Right lobe of liver (tissue), 6 donors: ENCODE measurements around the gene N4BP2L2. TPM values are rescaled to one million over a fixed set of nuclear protein-coding genes. Genes with fewer than 3 reads are reported as not detected.

Experiments used
- ATAC-seq, 4 donors: fragments of 200-7000 bp; cut with Tn5 transposase; one replicate each; pipeline ENCODE4 v1.9.1; 2020; ENCODE audit warnings: mild to moderate bottlenecking in 4 of 4, moderate library complexity in 4 of 4
- DNase-seq, 3 donors: peaks; one replicate each; pipeline ENCODE4 v3.0.0-alpha.2; 2020
- H3K27ac ChIP-seq, 3 donors: fragments of 200-600 bp; one replicate each; pipeline ENCODE4 v1.8.0; 2022
- H3K27me3 ChIP-seq, 2 donors: fragments of 200-600 bp; one replicate each; pipeline ENCODE4 v1.8.0; 2022
- H3K36me3 ChIP-seq, 4 donors: fragments of 200-600 bp; sonication (generic) in 1 of 4; one replicate each; pipeline versions ENCODE4 v1.5.1 to v1.8.0; 2017 to 2022; ENCODE audit warnings: control low read depth in 1 of 4
- H3K4me1 ChIP-seq, 4 donors: fragments of 200-600 bp; sonication (generic) in 1 of 4; one replicate each; pipeline versions ENCODE4 v1.5.1 to v1.8.0; 2017 to 2022; ENCODE audit warnings: control low read depth in 1 of 4
- H3K4me3 ChIP-seq, 3 donors: fragments of 200-600 bp; one replicate each; pipeline ENCODE4 v1.8.0; 2022
- H3K9me3 ChIP-seq, 4 donors: fragments of 200-600 bp; sonication (generic) in 1 of 4; one replicate each; pipeline versions ENCODE4 v1.5.1 to v1.8.0; 2017 to 2022; ENCODE audit warnings: control low read depth in 1 of 4
- CTCF ChIP-seq, 4 donors: fragments of 200-600 bp in 3 of 4; fragments of 450-650 bp in 1 of 4; IDR thresholded peaks; one replicate each; pipeline versions ENCODE4 v1.5.1 to v1.8.0; 2016 to 2022; ENCODE audit warnings: antibody characterized with exemption in 4 of 4, mild to moderate bottlenecking in 2 of 4
- POLR2A ChIP-seq: fragments of 450-650 bp; IDR thresholded peaks from one replicate; pipeline ENCODE4 v1.6.1; 2017; ENCODE audit warnings: antibody characterized with exemption, mild to moderate bottlenecking
- WGBS: methylation state at CpG from one replicate; pipeline ENCODE4 v1.1.6; 2018; ENCODE audit warnings: low coverage, low lambda C conversion rate; ENCODE audit not compliant: insufficient coverage; ENCODE audit errors: missing lambda C conversion rate; 5-methylcytosine and 5-hydroxymethylcytosine counted together
- intact Hi-C, 2 donors: fragments of 100-400 bp; cut with DNase I; formaldehyde crosslinking; loops; one replicate each; pipeline versions ENCODE4 v1.11.2 to v1.14.1; 2022
- total RNA-seq, 6 experiments: library from RNA; depleted of rRNA in 2 of 6; stranded (reverse); fragments of >200 nt in 2 of 6; fragmentation: NEBNext Ultra II Directional in 3 of 6; extraction: Animal tissue kit (Norgen Biotek cat#: 25700) in 3 of 6; gene quantifications; one replicate each; pipeline versions ENCODE4 v1.1.0 to v1.2.4, GENCODE V29; 2016 to 2023
- donor health status: DM: no; HTN: yes; CAD: no.
- donor health status: DM: no; HTN: no; CAD: no.
- donor health status: DM: no; HTN: no; CAD: no.
- donor health status: DM: no; HTN: yes; CAD: no.
- donor health status: DM: no; HTN: yes; CAD: no.

N4BP2L2 gene
- total RNA-seq, 6 experiments from 2014 or later = 48.8 to 99.7 (median 61.1) TPM

DNA sequence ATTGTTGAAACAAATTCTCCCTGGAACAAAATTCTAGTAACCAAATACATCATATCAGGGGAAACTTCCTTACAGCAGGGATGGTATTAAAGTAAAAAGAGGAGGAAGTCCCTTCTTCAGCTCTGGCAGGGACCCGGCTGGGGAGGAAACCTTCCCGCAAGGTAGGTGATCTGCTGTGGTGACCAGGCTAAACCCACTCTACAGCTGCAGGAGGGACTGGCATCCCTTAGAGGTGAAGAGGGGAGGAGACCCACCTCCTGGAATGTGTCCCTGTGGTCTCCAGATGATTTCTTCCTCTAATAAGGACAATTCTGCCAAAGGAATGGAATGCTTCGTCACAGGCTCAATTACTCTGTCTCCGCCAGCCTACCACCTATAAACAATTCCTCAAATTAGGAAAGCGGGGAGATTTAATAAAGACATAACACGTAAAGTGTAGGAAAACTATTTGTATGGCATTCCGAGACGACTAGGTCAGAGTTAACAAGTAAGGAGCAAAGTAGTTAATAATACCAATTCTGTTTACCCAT, 47.0 kb upstream of the N4BP2L2 start:
- H3K4me1 ChIP-seq = peaks cover 0 to 12% (median 6%) of the 10 kb centered on the region in 4 donors
- intact Hi-C loops = no loop called here
- TF ChIP-seq CTCF (IDR thresholded peaks at IDR 0.05) (no peak), POLR2A (no peak)
- H3K4me3 ChIP-seq = peak overlapping the region; percentile 47 to 88 (median 70)
- no peaks in the 10 kb centered on the region for H3K36me3 ChIP-seq
- ATAC-seq (peak in 2 of 4 donors; percentile 1), DNase-seq (peak in 1 of 3 donors; percentile 25)
- 13% methylated on average over 8 of the region's 8 CpGs for WGBS
- peak overlapping the region; percentile 45 to 85 (median 47) for H3K27ac ChIP-seq
- no peaks in the 10 kb centered on the region for H3K9me3 ChIP-seq
- H3K27me3 ChIP-seq = no peaks in the 10 kb centered on the region

DNA sequence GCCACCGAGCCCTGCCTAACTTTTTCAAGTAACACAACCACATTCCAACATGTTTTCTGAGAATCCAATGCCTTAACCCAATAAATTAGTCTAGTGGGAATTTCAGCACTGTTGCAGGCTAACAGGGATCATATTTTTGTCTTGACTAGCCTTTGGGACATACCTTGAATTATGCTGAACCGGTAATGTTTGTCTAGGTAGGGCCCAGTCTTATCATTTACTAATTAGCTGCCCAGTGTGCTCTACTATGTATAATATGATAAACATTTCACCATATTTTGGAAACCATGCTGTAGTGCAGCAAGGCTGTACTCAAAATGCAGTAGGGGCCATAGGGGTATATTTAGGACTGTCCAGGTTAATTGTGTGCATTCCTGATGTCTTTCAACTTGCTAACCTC, 44.4 kb upstream of the N4BP2L2 start:
- H3K4me3 ChIP-seq = no peak overlapping the region
- ATAC-seq (no peak), DNase-seq (no peak)
- no peak overlapping the region for H3K27ac ChIP-seq
- TF ChIP-seq POLR2A (no peak), CTCF (IDR thresholded peaks at IDR 0.05) (no peak)
- peaks cover 0 to 6% (median under 1%) of the 10 kb centered on the region in 4 donors for H3K4me1 ChIP-seq
- no peaks in the 10 kb centered on the region for H3K27me3 ChIP-seq
- 79% methylated on average over 2 of the region's 2 CpGs for WGBS
- H3K9me3 ChIP-seq = no peaks in the 10 kb centered on the region
- H3K36me3 ChIP-seq = no peaks in the 10 kb centered on the region
- intact Hi-C loops = no loop called here

- DNase-seq = no peak
- ATAC-seq = no peak
- WGBS = 56% methylated on average over 2 of the region's 2 CpGs
- intact Hi-C loops = no loop called here
- H3K36me3 ChIP-seq = no peaks in the 10 kb centered on the region
- peaks cover 0 to 4% (median 0%) of the 10 kb centered on the region in 4 donors for H3K4me1 ChIP-seq
- H3K4me3 ChIP-seq = no peak overlapping the region
- no peak for TF ChIP-seq POLR2A
- no peak for TF ChIP-seq CTCF (IDR thresholded peaks at IDR 0.05)
- no peak overlapping the region for H3K27ac ChIP-seq
- H3K9me3 ChIP-seq = no peaks in the 10 kb centered on the region
- H3K27me3 ChIP-seq = no peaks in the 10 kb centered on the region
These were observed 43.7 kb upstream of the N4BP2L2 start for GRCh38 chr13:32582281-32582680.

GRCh38 chr13:32581177-32581786, 42.7 kb upstream of the N4BP2L2 start:
- intact Hi-C loops = no loop called here
- DNase-seq (no peak), ATAC-seq (no peak)
- H3K4me3 ChIP-seq = no peak overlapping the region
- TF ChIP-seq CTCF (IDR thresholded peaks at IDR 0.05) = peak; percentile 56 to 68 (median 62)
- no peak for TF ChIP-seq POLR2A
- no peaks in the 10 kb centered on the region for H3K9me3 ChIP-seq
- WGBS = 37% methylated on average over 3 of the region's 3 CpGs
- H3K4me1 ChIP-seq = peaks cover 0 to 4% (median 0%) of the 10 kb centered on the region in 4 donors
- H3K27ac ChIP-seq = no peak overlapping the region
- H3K27me3 ChIP-seq = no peaks in the 10 kb centered on the region
- no peaks in the 10 kb centered on the region for H3K36me3 ChIP-seq
